Superior temporal gyrus (tissue), 1 donor: ENCODE measurements around the gene BRF1.
A peak's percentile ranks its signal among the peaks of the same experiment; 100 is the strongest.
"Not testable (repeated sequence)": the region's sequence is repeated elsewhere in the genome, so short reads cannot be mapped to it uniquely, and the experiment has no call there.

ENCODE experiments used
- DNase-seq: peaks from one replicate; pipeline ENCODE4 v3.0.0-alpha.2; 2016; ENCODE audit errors: extremely low spot score

BRF1 gene, protein sequence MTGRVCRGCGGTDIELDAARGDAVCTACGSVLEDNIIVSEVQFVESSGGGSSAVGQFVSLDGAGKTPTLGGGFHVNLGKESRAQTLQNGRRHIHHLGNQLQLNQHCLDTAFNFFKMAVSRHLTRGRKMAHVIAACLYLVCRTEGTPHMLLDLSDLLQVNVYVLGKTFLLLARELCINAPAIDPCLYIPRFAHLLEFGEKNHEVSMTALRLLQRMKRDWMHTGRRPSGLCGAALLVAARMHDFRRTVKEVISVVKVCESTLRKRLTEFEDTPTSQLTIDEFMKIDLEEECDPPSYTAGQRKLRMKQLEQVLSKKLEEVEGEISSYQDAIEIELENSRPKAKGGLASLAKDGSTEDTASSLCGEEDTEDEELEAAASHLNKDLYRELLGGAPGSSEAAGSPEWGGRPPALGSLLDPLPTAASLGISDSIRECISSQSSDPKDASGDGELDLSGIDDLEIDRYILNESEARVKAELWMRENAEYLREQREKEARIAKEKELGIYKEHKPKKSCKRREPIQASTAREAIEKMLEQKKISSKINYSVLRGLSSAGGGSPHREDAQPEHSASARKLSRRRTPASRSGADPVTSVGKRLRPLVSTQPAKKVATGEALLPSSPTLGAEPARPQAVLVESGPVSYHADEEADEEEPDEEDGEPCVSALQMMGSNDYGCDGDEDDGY

DNA sequence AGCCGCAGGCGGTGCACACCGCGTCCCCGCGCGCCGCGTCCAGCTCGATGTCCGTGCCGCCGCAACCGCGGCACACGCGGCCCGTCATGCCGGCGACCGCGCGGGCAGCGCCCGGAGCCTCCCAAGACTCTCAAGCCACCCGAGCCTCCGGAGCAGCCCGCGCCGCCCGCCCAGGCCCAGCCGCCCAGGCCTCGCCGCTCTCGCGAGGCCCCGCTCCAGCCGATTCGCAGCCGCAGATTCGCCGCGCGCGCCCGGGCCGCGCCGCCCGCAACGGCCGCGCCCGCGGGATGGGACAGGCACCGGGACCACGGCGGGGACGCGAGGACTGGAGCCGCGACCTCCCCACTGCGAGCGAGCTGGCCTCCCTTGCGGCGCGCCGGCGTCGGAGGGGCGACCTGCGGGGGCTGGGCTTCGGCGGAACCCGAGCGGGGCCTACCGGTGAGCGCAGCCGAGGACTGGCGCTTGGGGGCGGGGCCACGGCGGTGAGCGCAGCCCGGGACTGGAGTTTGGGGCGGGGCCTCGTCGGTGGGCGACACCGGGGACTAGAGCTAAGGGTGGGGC is at the start of gene BRF1:
Gene BRF1, minus strand, starts transcription at position 460 of the 561 bp plus-strand sequence. Its CDS starts 372 bp downstream, at position 88.
- peak; percentile 80 for DNase-seq

DNA sequence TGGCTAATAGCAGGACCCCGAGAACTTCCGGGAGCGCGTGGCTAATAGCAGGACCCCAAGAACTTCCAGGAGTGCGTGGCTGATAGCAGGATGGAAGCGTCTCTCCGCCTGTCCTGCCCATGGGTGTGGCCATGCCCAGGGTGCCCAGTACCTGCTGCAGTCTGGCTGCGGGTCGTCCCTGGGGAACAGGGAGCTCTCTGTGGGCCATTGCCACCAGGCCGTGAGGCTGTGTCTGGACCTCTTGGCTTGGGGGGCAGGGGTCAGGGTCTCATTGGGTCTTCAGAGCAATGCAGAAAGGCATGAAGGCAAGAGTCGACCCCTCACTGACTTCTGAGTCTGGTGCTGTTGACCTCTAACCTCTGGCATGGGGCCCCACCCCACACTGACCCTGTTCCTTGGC is 49.2 kb upstream of the BRF1 start:
- DNase-seq: no peak

DNA sequence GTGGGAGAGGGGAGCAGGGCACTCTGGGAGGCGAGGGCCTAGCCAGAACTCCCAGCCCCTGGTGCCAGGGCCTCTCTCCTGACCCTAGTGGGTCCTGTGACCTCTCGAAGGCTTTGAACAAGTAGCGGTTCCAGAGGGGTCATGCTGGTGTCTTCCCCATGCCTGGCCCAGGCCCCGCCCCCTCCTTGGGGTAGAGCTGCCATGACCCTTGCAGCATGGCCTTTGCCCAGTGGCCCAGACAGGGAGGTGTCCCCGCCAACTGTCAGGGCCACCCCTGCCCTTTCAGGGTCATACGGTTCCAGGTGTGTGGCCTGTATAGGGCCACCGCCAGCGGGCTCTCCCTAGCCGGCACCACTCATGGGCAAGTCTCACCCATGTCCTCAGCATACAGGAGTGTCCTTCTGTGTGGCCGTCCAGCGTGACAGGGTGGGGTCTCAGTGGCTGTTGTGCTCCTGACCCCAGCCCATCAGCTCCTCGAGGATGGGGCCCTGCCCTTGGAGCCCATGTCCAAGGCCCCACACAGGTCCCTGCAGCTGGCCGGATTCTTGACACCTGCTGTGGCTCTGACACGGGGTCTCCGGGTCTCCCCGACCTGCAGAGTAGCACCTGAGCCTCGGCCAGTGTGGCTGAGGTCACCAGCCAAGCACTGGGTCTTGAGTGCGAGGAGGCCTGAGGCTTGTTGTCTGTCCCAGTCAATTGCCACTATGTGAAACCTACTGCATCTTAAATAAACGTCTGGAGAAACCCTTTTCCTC is 48.3 kb upstream of the BRF1 start:
- no peak for DNase-seq

DNA sequence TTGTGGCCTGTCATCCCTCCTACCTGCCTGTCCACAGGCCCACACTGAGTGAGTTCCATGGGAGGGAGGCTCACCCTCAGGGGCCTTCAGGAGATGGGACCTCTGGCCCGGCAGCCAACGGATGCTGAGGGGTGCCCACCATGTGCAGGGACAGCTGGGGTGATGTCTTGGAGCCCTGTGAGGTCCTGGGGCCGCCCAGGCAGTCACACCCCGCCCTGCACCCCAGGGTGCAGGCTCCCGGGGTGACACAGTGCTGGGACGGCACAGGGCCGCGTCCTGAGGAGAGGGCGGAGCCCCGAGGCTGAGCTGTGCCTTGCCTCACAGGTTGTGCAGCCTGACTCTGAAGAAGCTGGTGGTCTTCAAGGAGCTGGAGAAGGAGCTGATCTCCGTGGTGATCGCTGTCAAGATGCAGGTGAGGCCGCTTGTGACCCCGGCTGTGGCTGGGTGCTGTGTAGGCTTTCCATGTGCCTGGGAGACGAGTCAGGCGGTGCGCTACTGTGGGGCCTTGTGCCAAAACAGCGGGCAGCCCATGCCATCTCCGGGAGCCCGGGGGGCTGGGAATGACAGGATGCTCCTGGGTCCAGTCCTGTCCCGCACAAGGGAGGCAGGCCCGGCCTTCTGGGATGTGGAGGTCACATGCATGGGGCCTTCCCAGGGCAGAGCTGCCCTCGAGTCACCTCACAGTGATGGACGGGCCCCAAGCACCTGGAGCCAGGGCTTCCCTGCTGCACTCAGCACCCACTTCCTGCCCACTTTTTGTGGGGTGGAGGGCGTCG is 47.6 kb upstream of the BRF1 start:
- no peak for DNase-seq

DNA sequence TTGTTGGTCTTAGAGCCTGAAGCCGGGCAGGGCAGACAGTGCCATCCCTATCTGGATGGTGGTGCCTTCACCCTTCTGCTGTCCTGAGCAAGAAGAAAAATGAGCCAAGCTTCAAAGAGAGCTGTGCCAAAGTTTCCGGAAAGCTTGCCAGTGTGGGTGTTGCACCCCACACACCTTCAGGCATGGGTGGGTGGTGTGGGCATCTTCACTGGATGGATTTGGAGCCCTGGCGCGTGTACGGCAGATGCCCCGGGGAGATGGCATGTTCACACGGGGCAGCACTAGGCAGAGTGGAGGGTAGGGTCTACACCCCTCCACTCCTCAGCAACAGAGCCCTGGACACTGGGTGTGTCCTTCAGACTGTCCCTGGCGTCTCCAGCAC is 46.8 kb upstream of the BRF1 start:
- DNase-seq: no peak

DNA sequence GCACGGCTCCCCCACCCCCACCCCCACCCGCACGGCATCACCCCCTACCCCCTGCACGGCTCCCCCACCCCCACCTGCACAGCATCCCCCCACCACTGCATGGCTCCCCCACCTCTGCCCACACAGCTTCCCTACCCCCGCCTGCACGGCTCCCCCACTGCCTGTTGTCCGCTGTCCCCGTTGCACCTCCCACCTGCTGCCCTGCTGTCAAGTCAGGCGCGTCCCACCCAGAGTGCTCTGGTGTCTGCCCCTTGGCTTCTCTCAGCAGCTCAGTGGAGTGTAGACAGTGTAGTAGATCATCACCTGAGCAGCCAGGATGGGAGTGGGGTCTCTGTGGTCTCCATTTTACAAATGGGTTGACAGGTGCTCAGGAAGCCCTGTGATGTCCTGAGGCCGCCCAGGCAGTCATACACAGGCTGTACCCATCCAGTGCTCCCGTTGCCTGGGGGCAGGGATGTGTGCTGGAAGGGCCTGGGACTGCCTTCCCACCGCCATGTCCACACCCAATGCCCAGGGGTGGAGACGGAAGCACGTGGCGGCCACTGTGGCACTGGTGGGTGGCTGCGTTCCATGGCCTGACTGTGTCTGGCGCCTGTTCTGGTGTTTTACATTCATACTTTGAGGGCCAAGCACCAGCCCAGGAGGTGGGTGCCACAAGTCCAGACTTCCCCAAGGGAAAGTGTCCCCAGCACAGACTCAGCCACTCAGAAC is 46.2 kb upstream of the BRF1 start:
- DNase-seq: no peak

DNA sequence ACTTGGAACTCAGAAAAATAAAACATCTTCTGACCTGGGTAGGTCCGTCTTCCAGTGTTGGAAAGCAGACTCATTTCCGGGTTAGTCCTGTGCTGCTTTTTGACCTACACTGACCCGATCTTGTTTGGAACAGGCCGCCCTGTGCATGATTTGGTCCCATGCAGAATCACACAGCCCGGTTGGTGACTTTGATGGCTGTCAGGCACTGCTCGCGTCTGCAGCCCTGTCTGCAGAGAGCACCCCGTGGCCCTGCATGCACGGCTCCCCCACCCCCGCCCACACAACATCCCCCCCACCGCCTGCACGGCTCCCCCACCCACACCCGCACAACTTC is 45.4 kb upstream of the BRF1 start:
- DNase-seq: no peak

DNA sequence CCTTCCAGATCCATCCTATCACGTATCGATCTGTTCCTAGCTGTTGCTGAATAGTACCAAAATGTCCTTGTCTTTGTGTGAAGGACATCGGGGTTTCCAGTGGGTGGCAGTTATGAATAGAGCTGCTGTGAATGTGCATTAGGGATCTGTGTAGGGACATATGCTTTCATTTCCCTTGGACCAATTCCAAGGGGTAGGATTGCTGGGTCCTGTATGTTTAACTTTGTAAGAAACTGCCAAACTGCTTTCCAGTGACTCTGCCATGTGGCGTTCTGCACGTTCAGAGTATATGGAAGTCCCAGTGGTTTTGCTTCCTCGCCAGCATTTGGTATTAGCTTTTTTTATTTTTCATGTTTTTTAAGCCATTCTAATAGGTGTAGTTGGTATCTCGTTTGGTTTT is 42.4 kb upstream of the BRF1 start:
- DNase-seq: no peak

DNA sequence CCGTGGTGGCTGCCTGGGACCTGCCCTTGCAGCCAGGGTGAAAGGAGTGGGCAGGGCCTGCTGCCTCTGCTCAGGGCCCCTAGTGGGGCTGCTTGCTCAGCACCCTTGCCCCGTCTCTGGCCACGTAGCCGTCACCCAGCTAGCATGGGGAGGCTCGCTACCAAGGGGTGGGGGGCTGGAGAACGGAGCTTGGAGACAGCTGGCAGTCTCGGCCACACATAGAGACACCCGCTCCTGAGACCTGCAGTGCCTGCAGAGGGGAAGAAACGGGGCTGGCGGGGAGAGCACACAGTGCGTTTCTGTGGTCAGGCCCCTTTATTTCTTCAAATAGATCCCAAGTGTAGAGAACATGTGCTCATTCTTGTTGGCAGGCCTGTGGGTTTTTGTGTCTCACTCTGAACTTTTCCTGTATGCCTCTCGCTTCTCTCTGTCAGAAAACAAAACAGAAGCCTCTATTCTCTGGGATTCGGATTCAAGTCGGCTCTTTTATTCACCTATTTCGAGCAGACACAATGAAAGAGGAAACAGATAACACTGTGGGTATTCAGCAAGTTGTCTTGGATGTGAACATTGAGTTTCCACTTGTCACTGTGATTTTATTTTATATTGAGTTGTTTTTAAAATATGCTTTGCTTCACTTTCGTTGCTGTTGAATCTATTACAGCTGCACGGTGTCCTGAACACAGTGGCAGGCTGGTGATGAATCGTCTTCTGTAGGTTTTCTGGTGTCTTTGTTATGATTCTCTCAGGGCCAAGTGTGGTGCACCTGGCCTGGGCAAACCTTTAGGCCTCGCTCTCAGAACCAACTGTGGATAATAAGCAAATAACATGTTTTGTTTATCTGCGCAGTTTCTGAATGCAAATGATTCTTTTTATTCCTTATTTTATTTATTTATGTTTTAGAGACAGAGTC is 40.3 kb upstream of the BRF1 start:
- DNase-seq: peak; percentile 72

DNA sequence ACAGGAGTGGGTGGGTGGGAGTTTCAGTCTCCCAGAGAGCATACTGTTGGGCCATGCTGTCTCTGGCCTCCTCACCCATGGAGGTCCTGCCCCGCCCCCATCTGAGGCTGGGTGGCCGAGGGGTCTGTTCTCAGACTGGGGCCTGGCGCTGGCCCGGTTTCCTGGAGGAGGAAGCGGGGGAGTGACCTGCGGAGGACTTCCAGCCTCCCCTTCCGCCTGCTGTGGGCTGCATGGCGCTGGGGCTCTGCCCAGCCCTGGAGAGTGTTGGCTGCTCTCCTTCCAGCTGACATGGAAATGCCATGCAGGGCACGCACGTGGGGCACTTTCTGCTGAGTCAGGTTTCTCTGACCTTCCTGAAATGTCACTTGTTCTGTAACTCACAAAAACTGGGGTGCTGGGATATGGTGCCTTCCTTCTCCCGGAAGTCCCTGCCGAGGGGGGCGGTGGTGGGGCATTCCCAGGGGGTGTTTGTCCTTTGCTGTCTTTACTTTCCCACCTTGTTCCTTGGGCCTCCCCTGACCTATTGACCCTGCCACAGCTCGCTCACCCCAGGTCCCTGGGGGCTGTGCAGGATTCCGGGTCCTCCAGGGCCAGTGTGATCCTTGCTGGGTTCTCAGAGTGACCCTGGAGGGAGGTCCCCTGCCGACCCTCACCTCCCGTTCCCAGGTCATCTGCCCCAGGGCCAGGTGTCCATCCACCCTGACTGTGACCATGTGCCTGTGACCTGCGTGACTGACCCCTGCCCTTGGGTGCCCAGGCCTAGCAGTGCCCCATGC is 37.4 kb upstream of the BRF1 start:
- peak; percentile 68 for DNase-seq

DNA sequence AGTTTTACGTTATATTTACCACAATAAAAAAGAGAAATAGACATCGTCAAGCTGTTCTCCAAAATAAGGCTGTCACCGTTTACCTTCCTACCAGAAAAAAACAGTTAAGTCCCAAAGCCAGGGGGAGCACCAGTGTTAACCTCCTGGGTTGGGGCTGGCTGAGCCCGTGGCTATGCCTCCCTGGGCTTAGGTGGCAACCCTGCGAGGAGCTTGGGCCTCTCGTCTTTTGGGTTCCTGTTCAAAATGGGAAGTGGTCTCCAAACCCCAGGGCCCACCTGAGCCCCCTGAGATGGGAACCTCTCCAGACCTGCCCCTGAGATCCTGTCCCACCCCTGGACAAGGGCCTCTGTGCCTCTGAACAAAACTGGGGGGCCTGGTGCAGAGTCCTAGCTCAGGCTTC is 36.6 kb upstream of the BRF1 start:
- no peak for DNase-seq

DNA sequence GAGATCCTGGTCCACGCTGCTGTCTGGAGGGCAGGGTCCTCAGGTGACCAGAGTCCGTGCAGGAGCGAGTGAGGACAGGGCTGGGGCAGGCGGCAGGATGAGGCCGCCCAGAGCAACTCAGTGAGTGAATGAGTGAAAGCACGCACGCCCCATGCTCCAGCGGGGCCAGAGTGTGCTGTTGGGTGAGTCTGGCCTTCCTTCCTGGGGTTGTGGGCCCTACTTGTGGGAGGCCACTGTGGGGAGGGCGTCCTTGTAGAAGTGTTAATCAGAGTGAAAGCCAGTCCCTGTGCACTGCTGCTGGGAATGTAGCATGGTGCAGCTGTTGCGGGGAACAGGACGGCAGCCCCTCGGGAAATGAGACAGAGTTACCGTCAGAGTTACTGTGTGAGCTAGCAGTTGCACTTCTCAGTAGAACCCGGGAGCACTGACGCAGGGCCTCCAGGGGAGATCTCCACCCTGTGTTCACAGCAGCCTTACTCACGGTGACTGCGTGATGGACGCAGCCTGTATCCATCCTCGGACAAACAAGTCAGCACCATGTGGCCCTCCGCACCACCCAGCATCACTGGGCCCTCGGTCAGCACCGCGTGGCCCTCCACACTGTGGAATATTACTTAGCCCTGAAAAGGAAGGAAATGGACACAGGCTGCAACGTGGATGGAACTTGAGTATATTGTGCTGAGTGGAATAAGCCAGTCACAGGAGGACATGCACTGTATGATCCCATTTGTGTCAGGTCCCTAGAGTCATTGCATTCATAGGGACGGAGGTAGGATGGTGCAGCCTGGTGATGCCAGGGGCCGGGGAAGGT is 35.9 kb upstream of the BRF1 start:
- DNase-seq: no peak

DNA sequence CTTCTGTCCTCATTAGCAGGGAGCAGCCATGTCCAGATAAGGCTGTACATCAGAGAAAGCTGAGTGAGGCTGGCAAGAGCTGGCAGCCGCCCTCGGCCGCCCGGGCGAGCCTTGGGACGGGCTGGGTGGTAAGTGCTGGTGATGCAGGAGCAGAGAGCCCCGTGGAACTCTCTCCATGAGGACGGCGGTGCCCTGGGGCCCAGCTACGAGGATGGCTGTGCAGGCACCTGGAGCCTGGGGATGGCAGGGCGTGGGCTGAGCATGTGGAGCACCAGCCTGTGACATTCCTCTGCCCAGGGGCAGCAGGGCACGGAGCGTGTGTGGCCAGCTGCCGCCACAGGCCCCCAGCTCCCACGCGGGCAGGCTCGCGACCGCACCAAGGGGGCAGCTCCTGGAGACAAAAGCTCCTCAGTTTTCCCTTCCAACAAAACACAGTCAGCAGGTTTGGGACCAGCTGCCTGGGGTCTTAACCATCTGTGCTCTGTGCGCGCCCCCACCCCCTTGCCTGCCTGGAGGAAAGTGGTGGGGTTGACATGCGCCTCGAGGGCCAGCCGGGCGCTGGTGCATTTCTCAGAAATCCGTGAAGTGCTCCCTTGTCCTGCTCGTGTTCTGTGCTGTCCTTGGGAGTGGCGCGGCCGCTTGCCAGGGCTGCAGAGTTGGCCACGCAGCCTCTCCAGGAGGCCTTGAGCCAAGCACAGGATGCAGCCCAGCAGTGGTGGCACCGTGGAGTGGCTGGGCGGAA is 35.1 kb upstream of the BRF1 start:
- DNase-seq: no peak

DNA sequence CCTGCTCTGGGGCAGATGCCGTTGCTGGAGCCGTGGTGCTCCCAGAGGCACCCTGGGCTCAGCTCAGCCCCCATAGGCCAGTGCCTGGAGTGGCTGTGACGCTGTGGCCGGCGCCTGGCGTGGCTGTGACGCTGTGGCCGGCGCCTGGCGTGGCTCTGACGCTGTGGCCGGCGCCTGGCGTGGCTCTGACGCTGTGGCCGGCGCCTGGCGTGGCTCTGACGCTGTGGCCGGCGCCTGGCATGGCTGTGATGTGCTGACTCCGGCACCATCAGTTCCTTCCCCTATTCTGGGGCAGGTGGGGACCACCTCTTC is 34.4 kb upstream of the BRF1 start:
- not testable (repeated sequence) for DNase-seq

DNA sequence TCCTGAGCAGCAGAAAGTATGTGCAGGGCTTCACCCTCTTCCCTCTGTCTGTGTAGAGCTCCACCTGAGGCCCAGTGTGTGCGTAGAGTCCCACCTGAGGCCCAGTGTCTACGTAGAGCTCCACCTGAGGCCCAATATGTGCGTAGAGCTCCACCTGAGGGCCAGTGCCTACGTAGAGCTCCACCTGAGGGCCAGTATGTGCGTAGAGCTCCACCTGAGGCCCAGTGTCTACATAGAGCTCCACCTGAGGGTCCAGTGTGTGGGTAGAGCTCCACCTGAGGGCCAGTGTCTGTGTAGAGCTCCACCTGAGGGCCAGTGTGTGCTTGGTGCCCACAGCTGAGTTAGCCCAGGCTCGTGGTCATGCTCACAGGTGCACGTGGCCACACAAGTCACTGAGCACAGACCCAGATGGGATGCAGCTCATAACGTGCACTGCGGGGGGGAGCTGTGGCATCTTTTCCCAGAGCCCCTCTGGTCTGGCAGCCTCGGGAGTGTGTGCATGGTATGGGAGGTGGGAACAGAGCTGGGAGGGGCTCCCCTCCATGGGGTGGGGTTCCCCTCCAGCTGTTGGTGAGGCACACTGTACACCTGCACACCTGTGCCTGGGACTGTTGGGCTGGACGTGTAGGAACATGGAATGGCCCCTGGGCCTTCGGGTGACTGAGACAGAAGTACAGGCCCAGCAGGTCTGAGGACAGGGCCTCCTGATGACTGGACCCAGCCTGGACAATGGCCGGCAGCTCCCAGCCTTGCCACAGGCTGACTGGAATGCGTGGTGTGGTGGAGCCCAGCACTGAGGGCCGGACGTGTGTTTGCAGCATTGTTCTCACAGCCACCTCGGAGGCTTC is 33.8 kb upstream of the BRF1 start:
- DNase-seq: no peak

DNA sequence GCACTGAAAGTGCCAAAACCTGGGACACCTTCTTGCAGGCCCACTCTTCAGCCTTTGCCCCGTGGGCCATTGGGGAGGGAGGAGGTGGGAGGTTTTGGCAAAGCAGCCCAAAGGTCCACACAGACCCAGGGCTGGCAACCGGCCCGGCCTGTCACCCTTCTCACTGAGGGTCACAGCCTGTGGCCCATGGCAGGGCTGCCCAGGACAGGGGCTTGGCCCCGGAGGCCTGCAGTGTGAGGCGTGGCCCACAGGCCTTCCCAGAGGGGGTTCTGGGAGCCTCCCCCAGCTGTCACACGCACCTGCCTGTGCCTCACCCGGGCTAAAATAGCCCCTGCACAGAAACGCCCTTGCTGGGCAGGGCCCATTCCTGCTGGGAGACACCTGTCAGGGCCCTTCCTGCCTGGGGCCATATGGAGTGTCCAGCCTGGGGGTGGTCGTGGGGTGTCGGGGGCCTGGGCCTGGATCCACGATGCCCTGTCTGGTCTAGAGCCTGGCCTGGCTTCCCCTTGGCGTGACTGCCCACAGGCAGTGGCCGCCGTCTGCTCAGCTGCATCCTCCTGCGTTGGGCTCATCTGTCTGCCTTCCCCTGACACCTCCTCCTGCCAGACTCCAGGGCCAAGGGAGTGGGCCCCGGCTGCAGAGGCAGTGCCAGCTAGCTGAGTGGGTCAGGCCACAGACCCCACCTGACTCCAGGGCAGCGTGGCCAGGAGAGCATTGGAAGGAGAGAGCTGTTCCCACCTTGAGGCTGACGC is 33.0 kb upstream of the BRF1 start:
- DNase-seq: no peak
